ENCODE results near the gene RPL27. TPM values are rescaled to one million over a fixed set of nuclear protein-coding genes. Genes with fewer than 3 reads are reported as not detected.

RPL27 gene
- total and polyA plus RNA-seq, 2 of the 13 experiments (the other 11 are each of a cell fraction or from before 2014, with no cell fraction given): 1,585 to 5,840 TPM

GRCh38 chr17:42964161-42964932 lies 33.9 kb upstream of the RPL27 start, which contains the start of gene AARSD1 (continued):
- TF ChIP-seq, protein P1, sequence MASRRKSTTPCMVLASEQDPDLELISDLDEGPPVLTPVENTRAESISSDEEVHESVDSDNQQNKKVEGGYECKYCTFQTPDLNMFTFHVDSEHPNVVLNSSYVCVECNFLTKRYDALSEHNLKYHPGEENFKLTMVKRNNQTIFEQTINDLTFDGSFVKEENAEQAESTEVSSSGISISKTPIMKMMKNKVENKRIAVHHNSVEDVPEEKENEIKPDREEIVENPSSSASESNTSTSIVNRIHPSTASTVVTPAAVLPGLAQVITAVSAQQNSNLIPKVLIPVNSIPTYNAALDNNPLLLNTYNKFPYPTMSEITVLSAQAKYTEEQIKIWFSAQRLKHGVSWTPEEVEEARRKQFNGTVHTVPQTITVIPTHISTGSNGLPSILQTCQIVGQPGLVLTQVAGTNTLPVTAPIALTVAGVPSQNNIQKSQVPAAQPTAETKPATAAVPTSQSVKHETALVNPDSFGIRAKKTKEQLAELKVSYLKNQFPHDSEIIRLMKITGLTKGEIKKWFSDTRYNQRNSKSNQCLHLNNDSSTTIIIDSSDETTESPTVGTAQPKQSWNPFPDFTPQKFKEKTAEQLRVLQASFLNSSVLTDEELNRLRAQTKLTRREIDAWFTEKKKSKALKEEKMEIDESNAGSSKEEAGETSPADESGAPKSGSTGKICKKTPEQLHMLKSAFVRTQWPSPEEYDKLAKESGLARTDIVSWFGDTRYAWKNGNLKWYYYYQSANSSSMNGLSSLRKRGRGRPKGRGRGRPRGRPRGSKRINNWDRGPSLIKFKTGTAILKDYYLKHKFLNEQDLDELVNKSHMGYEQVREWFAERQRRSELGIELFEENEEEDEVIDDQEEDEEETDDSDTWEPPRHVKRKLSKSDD (CRISPR knock-in tag; IDR thresholded peaks at IDR 0.05; ENCODE audit: low read depth): peak; percentile 95
- TF ChIP-seq ZNF331 (CRISPR knock-in tag; IDR thresholded peaks at IDR 0.05) (peak; percentile 26; the same call in 1 of the 2 replicates), THAP11 (CRISPR knock-in tag; IDR thresholded peaks at IDR 0.05) (peak; percentile 85)

GRCh38 chr17:42967925-42968324 lies 30.3 kb upstream of the RPL27 start:
- H3K9me3 ChIP-seq (ENCODE audit: low read length): no peaks in the 10 kb centered on the region
- H3K4me3 ChIP-seq (replicated peaks in 1 of 3; ENCODE audit: insufficient read depth in 1 of 3, low read depth in 2 of 3, low read length in 3 of 3): no peak overlapping the region
- no peaks in the 10 kb centered on the region for H3K36me3 ChIP-seq (replicated peaks in 1 of 2; ENCODE audit: control insufficient read depth in 1 of 2, insufficient read depth in 2 of 2, low read length in 2 of 2)
- no peaks in the 10 kb centered on the region for H4K20me1 ChIP-seq (ENCODE audit: insufficient read depth, low read length)
- in situ Hi-C loops (cut with HindIII; ENCODE audit: extremely low pct_ligation_motif_present, low pct_unique_long_range_greater_than_20kb) (loop anchor here (10.0 kb wide), 1 partner anchor 63 kb away; the partner anchor contains the start of gene G6PC1), intact Hi-C loops (cut with micrococcal nuclease; ENCODE audit: unreplicated experiment) (no loop called here)
- H3K4me1 ChIP-seq (ENCODE audit: insufficient read depth, low read length): peaks cover 23% of the 10 kb centered on the region
- ChIA-PET CTCF (ENCODE audit: low intra/inter-chr PET ratio, low total read pairs) (no interaction called here), POLR2A (interaction anchor here (1.7 kb wide), 1 partner anchor 31 kb away, joined by 14 read pairs; the partner anchor contains the start of gene RPL27)
- no peak overlapping the region for H2AFZ ChIP-seq (ENCODE audit: low read length)
- DNase-seq (ENCODE audit: low spot score): peak; percentile 44
- no peaks in the 10 kb centered on the region for H3K27me3 ChIP-seq (ENCODE audit: control insufficient read depth in 1 of 2, insufficient read depth in 2 of 2, low read length in 2 of 2)
- no peak overlapping the region for H3K9ac ChIP-seq (ENCODE audit: insufficient read depth, low read depth, low read length)
- FAIRE-seq: no peak
- peak; percentile 14; the same call in 1 of the 3 replicates for ATAC-seq
- H3K27ac ChIP-seq (ENCODE audit: extremely low read length, insufficient read depth, low read length): no peak overlapping the region
- H3K79me2 ChIP-seq (ENCODE audit: insufficient read depth, low read length): no peaks in the 10 kb centered on the region
- no TSS peak for BruUV-seq (replicated peaks)
- peak; percentile 96 for TF ChIP-seq TBX3 (IDR thresholded peaks at IDR 0.05; ENCODE audit: borderline replicate concordance)
- peak; percentile 22 for TF ChIP-seq ZFP36 (IDR thresholded peaks at IDR 0.05; ENCODE audit: borderline replicate concordance, low read depth, low read length, partially characterized antibody)
- 0 out of 2 replicates have a peak, but pooled peaks have one; percentile 31 for TF ChIP-seq FOXA1 (IDR thresholded peaks at IDR 0.05)
- no peak for TF ChIP-seq FOXA1 (CRISPR knock-in tag; IDR thresholded peaks at IDR 0.05)
- TF ChIP-seq SP2 (CRISPR knock-in tag; IDR thresholded peaks at IDR 0.05): no peak
- peak; percentile 75 for TF ChIP-seq ZNF770 (CRISPR knock-in tag; IDR thresholded peaks at IDR 0.05)
- TF ChIP-seq SRSF4 (IDR thresholded peaks at IDR 0.05; ENCODE audit: low read depth, low read length, poor library complexity, severe bottlenecking): no peak
- no peak for TF ChIP-seq NR1H2 (CRISPR knock-in tag; IDR thresholded peaks at IDR 0.05; ENCODE audit: borderline replicate concordance, low read depth)
- TF ChIP-seq POLR2AphosphoS2 (IDR thresholded peaks at IDR 0.05; ENCODE audit: low read depth, low read length): no peak
- peak; percentile 13; the same call in 1 of the 2 replicates for TF ChIP-seq CHD4 (IDR thresholded peaks at IDR 0.05; ENCODE audit: borderline replicate concordance, low read length)
- TF ChIP-seq, protein P2, sequence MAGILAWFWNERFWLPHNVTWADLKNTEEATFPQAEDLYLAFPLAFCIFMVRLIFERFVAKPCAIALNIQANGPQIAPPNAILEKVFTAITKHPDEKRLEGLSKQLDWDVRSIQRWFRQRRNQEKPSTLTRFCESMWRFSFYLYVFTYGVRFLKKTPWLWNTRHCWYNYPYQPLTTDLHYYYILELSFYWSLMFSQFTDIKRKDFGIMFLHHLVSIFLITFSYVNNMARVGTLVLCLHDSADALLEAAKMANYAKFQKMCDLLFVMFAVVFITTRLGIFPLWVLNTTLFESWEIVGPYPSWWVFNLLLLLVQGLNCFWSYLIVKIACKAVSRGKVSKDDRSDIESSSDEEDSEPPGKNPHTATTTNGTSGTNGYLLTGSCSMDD (CRISPR knock-in tag; IDR thresholded peaks at IDR 0.05): no peak
- TF ChIP-seq NFIC (IDR thresholded peaks at IDR 0.05; ENCODE audit: low read length): 0 out of 2 replicates have a peak, but pooled peaks have one; percentile 40
- TF ChIP-seq ZNF274 (CRISPR knock-in tag; IDR thresholded peaks at IDR 0.05): no peak
- H3K4me2 ChIP-seq (ENCODE audit: low read depth, low read length): no peak overlapping the region
- WGBS (ENCODE audit: low lambda C conversion rate): 35% methylated on average over 1 of the region's 1 CpG

Data from HepG2 (cell line).